HG03439 (cell line): ENCODE measurements around the gene SMTN.
"Not testable (repeated sequence)": the region's sequence is repeated elsewhere in the genome, so short reads cannot be mapped to it uniquely, and the experiment has no call there.

Experiments used
- ATAC-seq: cut with Tn5 transposase; IDR thresholded peaks from one replicate; pipeline ENCODE4 v1.9.1; 2021; ENCODE audit warnings: mild to moderate bottlenecking, moderate library complexity; ENCODE audit not compliant: unreplicated experiment

SMTN gene

DNA sequence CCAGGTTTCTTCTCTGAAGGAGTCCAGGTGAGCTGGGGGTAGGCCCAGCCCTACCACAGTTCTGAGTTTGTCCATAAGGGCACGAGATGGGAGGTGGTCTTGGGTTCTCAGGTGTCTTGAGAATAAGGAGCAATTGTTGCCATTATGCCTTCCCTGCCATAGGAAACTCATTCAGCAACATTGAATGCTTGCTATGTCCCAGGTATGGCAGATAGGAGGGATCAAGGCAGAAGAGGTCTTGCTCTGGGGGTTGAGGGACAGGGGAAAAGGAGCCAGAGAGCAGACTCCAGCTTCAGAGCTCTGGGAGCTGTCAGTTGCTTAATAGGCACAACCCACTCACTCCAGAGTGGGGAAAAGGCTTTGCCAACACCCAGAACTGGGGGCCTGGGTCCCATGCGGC is 22.0 kb downstream of the SMTN start:
- no peak for ATAC-seq

- ATAC-seq, result no peak
Observed at GRCh38 chr22:31103899-31104694, 23.0 kb downstream of the SMTN start.

- no peak for ATAC-seq
Observed at GRCh38 chr22:31104869-31105268, 23.8 kb downstream of the SMTN start.

GRCh38 chr22:31105282-31105929 is 24.3 kb downstream of the SMTN start:
- no peak for ATAC-seq

- ATAC-seq, result no peak
Observed at GRCh38 chr22:31106001-31106571, 25.0 kb downstream of the SMTN start.

- no peak for ATAC-seq
Observed at GRCh38 chr22:31106731-31107177, 25.6 kb downstream of the SMTN start.

DNA sequence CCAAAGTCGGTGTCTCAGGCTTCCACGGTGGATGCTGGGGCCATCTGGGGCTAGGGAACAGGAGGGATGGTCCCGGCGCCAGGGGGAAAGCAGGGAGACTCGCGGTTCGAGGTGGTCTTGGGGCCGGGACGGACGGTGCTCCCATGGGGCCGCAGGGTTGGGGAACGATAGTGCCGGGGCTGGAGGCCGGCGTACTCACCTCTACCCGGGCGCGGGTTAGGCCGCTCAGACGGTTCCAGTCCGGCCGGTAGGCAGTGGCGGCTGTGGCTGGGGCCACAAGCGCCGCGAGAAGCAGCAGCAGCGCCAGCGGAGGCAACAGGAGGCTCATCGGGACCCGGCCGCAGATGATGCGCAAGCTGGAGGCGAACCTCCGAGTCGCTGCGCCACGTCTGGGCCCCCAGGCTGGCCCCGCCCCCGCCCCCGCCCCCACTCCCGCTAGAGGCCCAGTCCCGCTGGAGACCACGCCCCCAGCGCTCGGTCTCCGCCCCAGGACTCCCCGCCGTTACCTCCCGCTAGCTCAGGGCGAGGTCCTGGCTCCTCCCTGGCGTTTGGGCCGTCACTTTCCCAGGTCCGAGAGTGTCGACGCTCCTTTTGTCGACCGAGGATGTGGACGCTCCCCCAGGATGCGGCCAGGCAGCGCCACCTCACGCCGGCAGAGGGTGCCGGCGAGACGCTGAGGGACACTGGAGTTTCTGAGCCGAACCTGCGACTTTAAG is 26.2 kb downstream of the SMTN start, which contains the start of gene SELENOM:
SELENOM (minus strand) TSS at position 391 of the 716 bp plus-strand sequence; CDS start at position 328, 63 bp downstream.
- peak; percentile 82 for ATAC-seq

DNA sequence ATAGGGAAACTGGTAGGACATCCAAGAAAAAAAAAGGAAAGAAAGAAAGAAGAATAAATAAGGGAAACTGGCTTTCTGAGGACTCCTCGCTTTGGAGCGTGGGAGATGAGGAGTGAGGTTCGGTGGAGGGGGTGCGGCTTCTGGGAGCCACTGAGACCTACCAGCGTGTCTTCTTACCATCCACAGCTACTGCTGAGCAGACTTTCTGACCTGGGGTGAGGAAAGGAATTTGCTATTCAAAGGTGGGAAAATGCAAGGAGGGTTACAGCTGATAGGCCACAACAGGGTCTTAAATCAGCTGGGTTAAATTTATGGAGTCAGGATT is 26.7 kb downstream of the SMTN start:
- ATAC-seq, result no peak

GRCh38 chr22:31112547-31113091 is 31.5 kb downstream of the SMTN start:
- not testable (repeated sequence) for ATAC-seq

DNA sequence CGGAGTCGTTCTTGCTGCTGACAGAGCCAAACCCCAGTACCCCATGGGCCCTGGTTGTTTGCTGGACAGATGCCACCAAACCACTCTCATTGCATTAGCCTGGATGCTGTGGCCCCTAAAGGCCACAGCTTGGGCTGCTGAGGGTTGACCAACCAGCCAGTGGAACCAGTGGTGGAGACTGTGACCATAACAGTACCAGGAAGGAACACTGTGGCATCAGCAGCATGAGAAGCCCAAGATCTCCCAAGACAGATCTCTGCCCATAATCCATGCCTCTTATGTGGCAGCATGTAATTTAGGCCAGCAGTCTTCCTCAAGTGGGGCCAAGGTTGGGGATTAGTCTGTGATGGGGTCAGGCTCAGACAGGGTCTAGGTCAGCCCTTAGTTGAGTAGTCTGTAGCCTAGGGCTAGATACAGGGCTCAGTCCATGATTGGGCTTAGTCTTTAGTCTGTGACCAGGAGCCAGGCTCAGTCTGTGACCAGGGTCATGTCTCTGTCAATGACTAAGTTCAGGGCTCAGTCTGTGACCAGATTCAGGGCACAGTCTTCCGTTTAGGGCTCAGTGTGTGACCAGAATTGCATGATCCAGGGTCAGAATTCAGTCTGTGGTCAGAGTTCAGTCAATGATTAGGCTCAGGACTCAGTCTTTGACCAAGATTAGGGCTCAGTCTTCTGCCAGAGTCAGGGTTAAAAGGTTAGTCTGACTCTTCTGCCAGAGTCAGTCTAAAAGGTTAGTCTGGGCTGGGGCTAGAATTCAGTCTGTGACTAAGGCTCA is 37.1 kb downstream of the SMTN start:
- no peak for ATAC-seq

- ATAC-seq, result no peak
Observed at GRCh38 chr22:31119026-31119717, 38.1 kb downstream of the SMTN start.

DNA sequence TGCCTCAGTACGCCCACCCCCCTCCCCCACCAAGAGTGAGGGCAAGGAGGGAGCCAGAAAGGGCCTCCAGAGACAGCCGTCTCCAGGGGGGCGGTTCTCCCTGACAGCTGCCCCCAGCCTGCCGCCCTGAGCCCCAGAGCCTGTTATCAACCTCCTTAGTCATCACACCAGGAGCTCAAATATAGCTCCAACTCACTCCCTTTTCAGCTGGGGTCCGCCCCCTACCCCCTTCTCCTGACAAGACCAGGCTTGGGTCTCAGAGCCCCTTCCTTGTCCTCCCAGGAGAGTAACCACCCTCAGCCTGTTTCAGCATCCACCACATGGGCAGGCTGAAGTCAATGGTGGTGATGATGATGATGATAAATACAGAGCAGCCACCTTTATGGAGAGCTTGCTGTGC is 39.1 kb downstream of the SMTN start:
- ATAC-seq, result no peak

GRCh38 chr22:31120642-31121041 is 39.5 kb downstream of the SMTN start:
- no peak for ATAC-seq

DNA sequence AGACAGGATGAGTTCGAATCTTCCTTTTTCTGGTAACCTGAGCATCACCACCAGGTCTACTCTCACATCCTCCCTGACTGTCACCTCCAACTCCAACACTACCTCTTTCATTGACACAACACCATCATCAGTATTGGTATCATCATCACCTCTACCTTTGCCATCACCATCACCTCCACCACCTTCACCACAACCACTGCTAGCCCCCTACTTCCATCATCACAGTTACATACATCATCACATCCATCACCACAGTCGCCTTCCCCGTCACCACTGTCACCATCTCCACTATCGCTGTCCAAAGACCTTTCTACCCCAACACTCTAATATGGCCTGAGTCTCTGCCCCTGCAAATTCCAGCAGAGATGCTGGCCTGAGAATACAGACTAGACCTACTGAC is 40.3 kb downstream of the SMTN start:
- ATAC-seq, result no peak

DNA sequence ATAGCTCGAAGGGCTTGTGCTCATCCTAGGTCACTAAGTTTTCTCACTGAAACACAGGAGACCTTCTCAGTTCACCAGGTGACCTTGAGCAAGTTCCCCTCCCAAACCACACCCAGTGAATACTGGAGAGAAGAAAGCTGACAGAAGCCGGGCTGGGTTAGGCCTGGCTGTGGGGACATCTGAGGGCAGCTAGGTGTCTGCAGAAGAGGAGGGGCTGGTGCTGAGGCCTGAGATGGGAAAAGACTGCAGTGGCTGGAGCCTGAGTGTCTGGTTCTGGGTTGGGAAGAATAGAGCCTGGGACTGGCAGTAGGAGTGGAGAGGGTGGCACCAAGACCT is 41.0 kb downstream of the SMTN start:
- no peak for ATAC-seq

DNA sequence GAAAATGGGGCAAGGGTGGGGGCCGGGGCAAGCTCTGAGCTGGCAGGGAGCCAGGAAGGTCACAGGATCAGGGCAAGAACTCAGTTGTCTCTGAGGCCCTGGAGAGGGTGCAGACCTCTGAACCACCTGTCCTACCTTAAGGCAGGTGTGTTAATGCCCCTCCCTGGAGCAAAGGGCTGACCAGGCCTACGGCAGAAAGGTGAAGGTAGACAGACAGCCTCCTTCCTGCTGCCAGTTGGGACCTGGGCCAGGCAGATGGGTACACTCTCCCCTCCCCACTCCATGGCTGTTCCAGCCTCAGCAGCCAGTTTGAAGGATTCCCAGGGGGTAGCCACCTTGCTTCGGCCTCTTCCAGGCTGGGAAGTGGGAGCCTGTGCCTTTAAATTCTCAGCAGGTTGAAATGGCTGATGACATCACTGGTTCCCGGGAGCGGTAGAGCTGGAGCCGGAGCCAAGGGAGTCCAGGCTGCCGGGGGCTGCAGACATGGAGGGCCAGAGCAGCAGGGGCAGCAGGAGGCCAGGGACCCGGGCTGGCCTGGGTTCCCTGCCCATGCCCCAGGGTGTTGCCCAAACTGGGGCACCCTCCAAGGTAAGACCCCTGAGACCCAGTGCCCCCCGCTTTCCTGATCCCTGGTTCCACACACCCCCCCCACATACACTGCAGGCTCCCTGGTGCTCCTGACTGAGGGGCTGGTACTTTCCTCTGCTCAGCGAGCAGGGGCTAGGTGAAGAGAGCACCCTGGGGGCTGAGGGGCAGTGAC is 41.6 kb downstream of the SMTN start, which contains the start of gene INPP5J:
INPP5J (plus strand) TSS at position 435 of the 760 bp plus-strand sequence; CDS start at position 484, 49 bp downstream.
- ATAC-seq, result no peak

DNA sequence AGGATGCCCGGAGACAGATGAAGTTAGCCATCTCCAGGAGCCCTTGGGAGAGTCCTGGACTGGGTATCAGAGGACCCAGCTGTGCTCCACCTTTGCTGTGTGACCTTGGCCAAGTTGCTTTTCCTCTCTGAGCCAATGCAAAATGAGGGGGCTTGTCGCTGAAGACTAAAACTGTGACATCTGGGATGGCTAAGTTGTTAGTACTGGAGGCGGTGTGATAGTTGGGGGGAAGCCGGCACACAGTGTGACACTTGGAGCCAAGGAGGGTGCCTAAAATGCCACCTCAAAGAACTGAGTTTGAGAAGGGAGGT is 42.1 kb downstream of the SMTN start:
- no peak for ATAC-seq

DNA sequence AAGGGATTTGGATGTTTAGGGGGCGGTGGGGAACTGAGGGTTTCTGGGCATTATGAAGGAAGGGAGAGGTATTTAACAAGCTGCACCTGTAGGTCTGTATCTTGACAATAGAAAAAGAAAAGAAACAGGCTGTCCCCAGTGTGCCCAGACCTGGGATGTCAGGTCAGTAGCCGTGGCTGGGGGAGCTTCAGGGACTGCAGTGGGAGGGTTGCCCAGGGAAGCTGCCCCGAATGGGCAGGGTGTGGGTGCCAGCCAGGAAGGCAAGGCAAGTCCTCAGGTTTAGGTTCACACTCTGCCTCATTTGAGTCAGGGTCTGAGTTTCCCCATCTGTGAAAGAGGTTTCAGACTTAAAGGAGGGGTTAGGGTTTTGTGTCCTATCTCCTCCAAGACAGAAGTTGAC is 43.2 kb downstream of the SMTN start:
- no peak for ATAC-seq

DNA sequence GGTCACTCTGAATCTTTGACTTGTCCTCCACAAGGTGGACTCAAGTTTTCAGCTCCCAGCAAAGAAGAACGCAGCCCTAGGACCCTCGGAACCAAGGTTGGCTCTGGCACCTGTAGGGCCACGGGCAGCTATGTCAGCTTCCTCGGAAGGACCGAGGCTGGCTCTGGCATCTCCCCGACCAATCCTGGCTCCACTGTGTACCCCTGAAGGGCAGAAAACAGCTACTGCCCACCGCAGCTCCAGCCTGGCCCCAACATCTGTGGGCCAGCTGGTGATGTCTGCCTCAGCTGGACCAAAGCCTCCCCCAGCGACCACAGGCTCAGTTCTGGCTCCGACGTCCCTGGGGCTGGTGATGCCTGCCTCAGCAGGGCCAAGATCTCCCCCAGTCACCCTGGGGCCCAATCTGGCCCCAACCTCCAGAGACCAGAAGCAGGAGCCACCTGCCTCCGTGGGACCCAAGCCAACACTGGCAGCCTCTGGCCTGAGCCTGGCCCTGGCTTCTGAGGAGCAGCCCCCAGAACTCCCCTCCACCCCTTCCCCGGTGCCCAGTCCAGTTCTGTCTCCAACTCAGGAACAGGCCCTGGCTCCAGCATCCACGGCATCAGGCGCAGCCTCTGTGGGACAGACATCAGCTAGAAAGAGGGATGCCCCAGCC is 43.8 kb downstream of the SMTN start:
- no peak for ATAC-seq
